Endothelial cell of umbilical vein (primary cell): ENCODE results near the gene HAVCR1. TPM values are rescaled to one million over a fixed set of nuclear protein-coding genes. Genes with fewer than 3 reads are reported as not detected.

ENCODE experiments used
- BruUV-seq: library from RNA; stranded (reverse); fragments of 400-500 nt; replicated peaks from 2 replicates; lab custom pipeline; 2021; lab: Mats Ljungman, UMichigan
- CTCF ChIA-PET: fragments of 300-600, 350-600 bp; sonication (Branson Sonifier 250); formaldehyde crosslinking; loops from one replicate; lab custom pipeline; 2021; ENCODE audit warnings: antibody characterized with exemption, inconsistent platforms; lab: Charles Lee
- POLR2A ChIA-PET: fragments of 300-600, 350-600 bp; sonication (Branson Sonifier 250); formaldehyde crosslinking; loops from one replicate; lab custom pipeline; 2021; ENCODE audit warnings: antibody characterized with exemption, inconsistent platforms; lab: Charles Lee
- DNase-seq: peaks from one replicate; pipeline ENCODE4 v3.0.0-alpha.2; 2011; ENCODE audit warnings: low read depth, low spot score
- FAIRE-seq: peaks from 2 replicates; lab custom pipeline; 2011; peaks lifted over from hg19 to GRCh38; lab: Jason Lieb, UNC
- H2AFZ ChIP-seq: 2 replicates; pipeline ENCODE4 v1.6.0; 2012; ENCODE audit warnings: low read depth, low read length, control low read depth, inconsistent platforms
- H3K27ac ChIP-seq: 2 replicates; pipeline ENCODE4 v1.5.1; 2011; ENCODE audit warnings: low read depth, mild to moderate bottlenecking, control low read depth, low read length, moderate library complexity; ENCODE audit not compliant: insufficient read depth
- H3K27me3 ChIP-seq, 2 experiments: 2 replicates each; pipeline versions ENCODE4 v1.6.0 to v1.6.1; 2011; ENCODE audit warnings: low read length in 2 of 2, mixed read lengths in 1 of 2; ENCODE audit not compliant: control insufficient read depth in 2 of 2, insufficient read depth in 2 of 2
- H3K36me3 ChIP-seq, 2 experiments: 2 replicates in 1 of 2; 3 replicates in 1 of 2; pipeline ENCODE4 v1.5.1; 2011; ENCODE audit warnings: low read length in 2 of 2, mild to moderate bottlenecking in 1 of 2, moderate library complexity in 1 of 2; ENCODE audit not compliant: control insufficient read depth in 2 of 2, insufficient read depth in 2 of 2; ENCODE audit errors: extremely low read depth in 1 of 2
- H3K4me1 ChIP-seq: 3 replicates; pipeline ENCODE4 v1.5.1; 2011; ENCODE audit warnings: mild to moderate bottlenecking, low read length; ENCODE audit not compliant: control insufficient read depth, insufficient read depth; ENCODE audit errors: extremely low read depth
- H3K4me2 ChIP-seq: 2 replicates; pipeline ENCODE4 v1.6.1; 2011; ENCODE audit warnings: low read length, control low read depth, mixed read lengths; ENCODE audit not compliant: insufficient read depth
- H3K4me3 ChIP-seq, 3 experiments: fragments of 200-600 bp in 1 of 3; sonication (generic), shearing (Covaris generic) in 1 of 3; replicated peaks in 1 of 3; 2 replicates each; pipeline ENCODE4 v1.5.1; 2011 to 2016; ENCODE audit warnings: control low read depth in 3 of 3, low read length in 3 of 3, mild to moderate bottlenecking in 2 of 3, inconsistent platforms in 1 of 3, low read depth in 1 of 3, moderate library complexity in 1 of 3; ENCODE audit not compliant: insufficient read depth in 1 of 3
- H3K79me2 ChIP-seq: 2 replicates; pipeline ENCODE4 v1.6.0; 2012; ENCODE audit warnings: low read length, inconsistent platforms; ENCODE audit not compliant: control insufficient read depth, insufficient read depth
- H3K9ac ChIP-seq: replicated peaks from 2 replicates; pipeline ENCODE3; 2011; ENCODE audit warnings: low read length, control low read depth; ENCODE audit not compliant: insufficient read depth; ENCODE audit errors: extremely low read depth
- H3K9me1 ChIP-seq: replicated peaks from 3 replicates; pipeline ENCODE4 v1.6.0; 2011; ENCODE audit warnings: mild to moderate bottlenecking, low read length; ENCODE audit not compliant: control insufficient read depth, insufficient read depth; ENCODE audit errors: extremely low read depth
- H3K9me3 ChIP-seq: replicated peaks from 2 replicates; pipeline ENCODE4 v1.5.1; 2012; ENCODE audit warnings: low read length, inconsistent platforms; ENCODE audit not compliant: control insufficient read depth, insufficient read depth
- H4K20me1 ChIP-seq: replicated peaks from 2 replicates; pipeline ENCODE3; 2011; ENCODE audit warnings: mild to moderate bottlenecking, low read length; ENCODE audit not compliant: control insufficient read depth, insufficient read depth; ENCODE audit errors: extremely low read depth
- EZH2 ChIP-seq: IDR thresholded peaks from 2 replicates; pipeline ENCODE4 v1.6.1; 2012; ENCODE audit warnings: borderline replicate concordance, low read depth, mild to moderate bottlenecking, moderate library complexity, low read length, inconsistent platforms; ENCODE audit not compliant: severe bottlenecking
- FOS ChIP-seq: IDR thresholded peaks from 2 replicates; pipeline ENCODE4 v1.6.1; 2011; ENCODE audit warnings: mild to moderate bottlenecking, low read length, moderate library complexity, borderline replicate concordance; ENCODE audit not compliant: insufficient read depth
- GATA2 ChIP-seq: IDR thresholded peaks from 2 replicates; pipeline ENCODE4 v1.7.0; 2011; ENCODE audit warnings: low read depth, mild to moderate bottlenecking, moderate library complexity, mixed read lengths, low read length; ENCODE audit not compliant: insufficient read length, insufficient read depth
- JUN ChIP-seq: IDR thresholded peaks from 2 replicates; pipeline ENCODE4 v1.6.1; 2011; ENCODE audit warnings: borderline replicate concordance, low read depth; ENCODE audit not compliant: insufficient read length, insufficient read depth
- POLR2A ChIP-seq: IDR thresholded peaks from 2 replicates; pipeline ENCODE4 v1.6.1; 2012; ENCODE audit warnings: low read depth, mild to moderate bottlenecking, control low read depth, low read length
- dilution Hi-C: fragments of 300-500 bp; cut with MboI; formaldehyde crosslinking; loops from one replicate; pipeline ENCODE4 v1.15.0; 2019; ENCODE audit warnings: low sequenced_read_pairs; ENCODE audit not compliant: extremely low pct_ligation_motif_present
- intact Hi-C: fragments of 100-400 bp; cut with micrococcal nuclease; formaldehyde crosslinking; loops from one replicate; pipeline ENCODE4 v1.10.0; 2022
- polyA plus RNA-seq, 4 experiments: library from polyadenylated mRNA; depleted of rRNA in 3 of 4; stranded (reverse) in 3 of 4; unstranded in 1 of 4; fragments of >200 nt; gene quantifications; 2 replicates each; pipeline versions ENCODE4 v1.2.1 to v1.2.3, GENCODE V29; 2011 to 2012; ENCODE audit warnings: missing spikeins in 1 of 4
- total RNA-seq: library from RNA; stranded (reverse); gene quantifications from 2 replicates; pipeline ENCODE4 v1.2.3, GENCODE V29; 2021
- TF ChIP-seq, protein P1 (sequence below): IDR thresholded peaks from 2 replicates; pipeline ENCODE4 v1.6.1; 2011; ENCODE audit not compliant: insufficient read depth, insufficient read length
- TF ChIP-seq, protein P2 (sequence below), 2 donors: IDR thresholded peaks; 1 replicate in 1 of 2; 2 replicates in 1 of 2; pipeline ENCODE4 v1.5.1; 2011; ENCODE audit warnings: low read length in 2 of 2, mild to moderate bottlenecking in 2 of 2, moderate library complexity in 2 of 2, control low read depth in 1 of 2, inconsistent platforms in 1 of 2, low read depth in 1 of 2; ENCODE audit not compliant: insufficient read depth in 1 of 2; ENCODE audit errors: extremely low read depth in 1 of 2

The HAVCR1 gene
- total and polyA plus RNA-seq, 2 donors (not counting 3 experiments of a cell fraction or from before 2014, with no cell fraction given): not detected

DNA sequence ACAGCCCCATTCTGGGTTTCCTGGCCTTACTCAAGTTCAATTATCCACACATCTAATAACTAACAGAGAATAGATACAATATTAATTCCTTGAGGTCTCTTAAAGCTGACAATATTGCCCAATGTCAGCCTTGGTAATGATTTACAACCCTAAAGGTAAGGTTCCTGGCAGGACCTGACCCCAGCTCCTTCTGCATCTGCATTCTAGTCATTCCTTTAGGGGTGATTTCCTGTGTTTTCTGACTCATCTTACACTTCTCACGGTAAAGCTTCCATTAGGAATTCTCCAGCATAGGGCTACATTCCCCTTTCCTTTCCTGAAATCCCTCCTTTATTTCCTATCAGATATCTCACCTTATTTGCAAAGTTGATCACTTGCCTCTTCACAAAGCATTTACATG is 9.3 kb downstream of the HAVCR1 start:
- H3K4me2 ChIP-seq: no peak overlapping the region
- no peaks in the 10 kb centered on the region for H3K9me1 ChIP-seq
- DNase-seq: no peak
- H3K4me3 ChIP-seq: no peak overlapping the region
- no peak overlapping the region for H2AFZ ChIP-seq
- no peaks in the 10 kb centered on the region for H3K36me3 ChIP-seq
- H3K27me3 ChIP-seq: no peaks in the 10 kb centered on the region
- dilution Hi-C loops (no loop called here), intact Hi-C loops (no loop called here)
- no TSS peak for BruUV-seq
- no peaks in the 10 kb centered on the region for H4K20me1 ChIP-seq
- no peak overlapping the region for H3K27ac ChIP-seq
- H3K9ac ChIP-seq: no peak overlapping the region
- no peak for FAIRE-seq
- CTCF ChIA-PET: no interaction called here
- POLR2A ChIA-PET: no interaction called here
- H3K79me2 ChIP-seq: no peaks in the 10 kb centered on the region
- TF ChIP-seq POLR2A (no peak), GATA2 (no peak), FOS (no peak), EZH2 (no peak), JUN (no peak)
- TF ChIP-seq, protein P1, sequence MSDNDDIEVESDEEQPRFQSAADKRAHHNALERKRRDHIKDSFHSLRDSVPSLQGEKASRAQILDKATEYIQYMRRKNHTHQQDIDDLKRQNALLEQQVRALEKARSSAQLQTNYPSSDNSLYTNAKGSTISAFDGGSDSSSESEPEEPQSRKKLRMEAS: no peak
- TF ChIP-seq, protein P2, sequence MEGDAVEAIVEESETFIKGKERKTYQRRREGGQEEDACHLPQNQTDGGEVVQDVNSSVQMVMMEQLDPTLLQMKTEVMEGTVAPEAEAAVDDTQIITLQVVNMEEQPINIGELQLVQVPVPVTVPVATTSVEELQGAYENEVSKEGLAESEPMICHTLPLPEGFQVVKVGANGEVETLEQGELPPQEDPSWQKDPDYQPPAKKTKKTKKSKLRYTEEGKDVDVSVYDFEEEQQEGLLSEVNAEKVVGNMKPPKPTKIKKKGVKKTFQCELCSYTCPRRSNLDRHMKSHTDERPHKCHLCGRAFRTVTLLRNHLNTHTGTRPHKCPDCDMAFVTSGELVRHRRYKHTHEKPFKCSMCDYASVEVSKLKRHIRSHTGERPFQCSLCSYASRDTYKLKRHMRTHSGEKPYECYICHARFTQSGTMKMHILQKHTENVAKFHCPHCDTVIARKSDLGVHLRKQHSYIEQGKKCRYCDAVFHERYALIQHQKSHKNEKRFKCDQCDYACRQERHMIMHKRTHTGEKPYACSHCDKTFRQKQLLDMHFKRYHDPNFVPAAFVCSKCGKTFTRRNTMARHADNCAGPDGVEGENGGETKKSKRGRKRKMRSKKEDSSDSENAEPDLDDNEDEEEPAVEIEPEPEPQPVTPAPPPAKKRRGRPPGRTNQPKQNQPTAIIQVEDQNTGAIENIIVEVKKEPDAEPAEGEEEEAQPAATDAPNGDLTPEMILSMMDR (IDR thresholded peaks at IDR 0.05; ENCODE audit: extremely low read depth in 1 of 2, insufficient read depth in 1 of 2, low read depth in 1 of 2, low read length in 2 of 2): no peak
- no peaks in the 10 kb centered on the region for H3K4me1 ChIP-seq
- no peaks in the 10 kb centered on the region for H3K9me3 ChIP-seq
